ENCODE measurements around the gene TAF10. TPM values are rescaled to one million over a fixed set of nuclear protein-coding genes. Genes with fewer than 3 reads are reported as not detected.

Gene TAF10
- total and polyA plus RNA-seq, 8 donors: 15.8 to 234 (median 157) TPM

DNA sequence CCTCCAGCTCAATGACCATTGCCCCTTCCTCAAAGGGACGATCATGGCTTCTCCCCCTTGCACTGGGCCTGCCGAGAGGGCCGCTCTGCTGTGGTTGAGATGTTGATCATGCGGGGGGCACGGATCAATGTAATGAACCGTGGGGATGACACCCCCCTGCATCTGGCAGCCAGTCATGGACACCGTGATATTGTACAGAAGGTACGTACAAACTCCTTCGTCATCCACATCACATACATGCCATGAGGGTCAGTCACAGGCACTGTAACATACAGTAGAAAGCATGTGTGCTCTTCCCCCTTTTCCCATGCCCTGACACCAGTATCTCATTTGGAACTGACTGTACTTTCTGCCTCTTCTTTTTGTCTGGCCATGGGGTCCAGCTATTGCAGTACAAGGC lies 4.0 kb downstream of the TAF10 start:
- peaks cover 59 to 78% (median 68%) of the 10 kb centered on the region in 4 donors for H3K4me1 ChIP-seq
- 87 to 93% (median 89%) methylated on average over 9 of the region's 9 CpGs for WGBS, 5 donors

DNA sequence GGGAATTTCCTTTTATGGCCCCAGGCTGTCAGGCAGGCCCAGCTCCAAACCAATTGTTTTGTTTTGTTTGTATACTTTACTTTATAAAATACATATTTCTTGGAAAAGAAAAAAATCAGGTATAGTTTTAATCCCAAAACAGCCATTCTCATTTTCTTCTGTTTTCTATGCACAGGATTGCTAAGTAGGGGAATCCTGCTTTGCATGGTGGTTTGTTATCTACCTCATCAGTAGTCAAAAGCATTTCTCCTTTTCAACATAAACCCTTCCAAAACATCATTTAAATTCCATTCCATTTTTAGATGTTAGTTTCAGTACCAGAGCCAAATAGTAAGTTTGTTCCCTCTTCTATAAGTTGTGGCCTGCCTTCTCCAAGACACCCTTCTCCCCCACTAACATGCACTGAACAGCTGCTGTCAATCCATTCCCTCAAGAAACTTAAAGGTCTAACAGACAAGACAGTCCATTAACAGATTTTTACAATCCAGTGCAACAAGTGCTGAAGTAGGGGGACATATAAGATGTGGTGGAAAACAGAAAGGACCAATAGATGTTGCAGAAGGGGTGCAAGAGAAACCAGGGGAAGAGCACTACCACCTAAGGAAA lies 4.7 kb downstream of the TAF10 start:
- intact Hi-C loops (cut with DNase I; ENCODE audit: low total_unique reads): loop anchor here (10.0 kb wide), 1 partner anchor 78 kb away; the partner anchor contains the start of gene MRPL17
- Histone ChIP-seq H3K4me3 (peak overlapping the region in 1 of 4 donors; percentile 31), H3K4me1 (peaks cover 62 to 79% (median 72%) of the 10 kb centered on the region in 4 donors), H3K9me3 (no peaks in the 10 kb centered on the region), H3K36me3 (peaks cover 31 to 40% (median 37%) of the 10 kb centered on the region in 4 donors), H3K27ac (peak overlapping the region; percentile 21 to 100 (median 99)), H3K27me3 (no peaks in the 10 kb centered on the region)
- DNase-seq: peak in 1 of 2 donors; percentile 52
- TF ChIP-seq EP300 (IDR thresholded peaks at IDR 0.05) (no peak), POLR2A (IDR thresholded peaks at IDR 0.05) (no peak), POLR2AphosphoS5 (IDR thresholded peaks at IDR 0.05) (no peak)
- TF ChIP-seq, protein P1, sequence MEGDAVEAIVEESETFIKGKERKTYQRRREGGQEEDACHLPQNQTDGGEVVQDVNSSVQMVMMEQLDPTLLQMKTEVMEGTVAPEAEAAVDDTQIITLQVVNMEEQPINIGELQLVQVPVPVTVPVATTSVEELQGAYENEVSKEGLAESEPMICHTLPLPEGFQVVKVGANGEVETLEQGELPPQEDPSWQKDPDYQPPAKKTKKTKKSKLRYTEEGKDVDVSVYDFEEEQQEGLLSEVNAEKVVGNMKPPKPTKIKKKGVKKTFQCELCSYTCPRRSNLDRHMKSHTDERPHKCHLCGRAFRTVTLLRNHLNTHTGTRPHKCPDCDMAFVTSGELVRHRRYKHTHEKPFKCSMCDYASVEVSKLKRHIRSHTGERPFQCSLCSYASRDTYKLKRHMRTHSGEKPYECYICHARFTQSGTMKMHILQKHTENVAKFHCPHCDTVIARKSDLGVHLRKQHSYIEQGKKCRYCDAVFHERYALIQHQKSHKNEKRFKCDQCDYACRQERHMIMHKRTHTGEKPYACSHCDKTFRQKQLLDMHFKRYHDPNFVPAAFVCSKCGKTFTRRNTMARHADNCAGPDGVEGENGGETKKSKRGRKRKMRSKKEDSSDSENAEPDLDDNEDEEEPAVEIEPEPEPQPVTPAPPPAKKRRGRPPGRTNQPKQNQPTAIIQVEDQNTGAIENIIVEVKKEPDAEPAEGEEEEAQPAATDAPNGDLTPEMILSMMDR (IDR thresholded peaks at IDR 0.05): no peak

More for the DNA sequence above, 4.0 kb downstream of the TAF10 start:
- no peaks in the 10 kb centered on the region for H3K9me3 ChIP-seq
- intact Hi-C loops (cut with DNase I; ENCODE audit: low total_unique reads): loop anchor here (10.0 kb wide), 1 partner anchor 77 kb away; the partner anchor contains the start of gene MRPL17
- no peak for TF ChIP-seq POLR2A (IDR thresholded peaks at IDR 0.05)
- TF ChIP-seq POLR2AphosphoS5 (IDR thresholded peaks at IDR 0.05): peak in 1 of 3 donors; percentile 19
- TF ChIP-seq, protein P1 (IDR thresholded peaks at IDR 0.05): no peak
- peaks cover 31 to 40% (median 37%) of the 10 kb centered on the region in 4 donors for H3K36me3 ChIP-seq
- H3K27me3 ChIP-seq: no peaks in the 10 kb centered on the region
- DNase-seq: peak in 1 of 2 donors; percentile 14
- peak overlapping the region; percentile 16 to 100 (median 99) for H3K27ac ChIP-seq
- H3K4me3 ChIP-seq: no peak overlapping the region

DNA sequence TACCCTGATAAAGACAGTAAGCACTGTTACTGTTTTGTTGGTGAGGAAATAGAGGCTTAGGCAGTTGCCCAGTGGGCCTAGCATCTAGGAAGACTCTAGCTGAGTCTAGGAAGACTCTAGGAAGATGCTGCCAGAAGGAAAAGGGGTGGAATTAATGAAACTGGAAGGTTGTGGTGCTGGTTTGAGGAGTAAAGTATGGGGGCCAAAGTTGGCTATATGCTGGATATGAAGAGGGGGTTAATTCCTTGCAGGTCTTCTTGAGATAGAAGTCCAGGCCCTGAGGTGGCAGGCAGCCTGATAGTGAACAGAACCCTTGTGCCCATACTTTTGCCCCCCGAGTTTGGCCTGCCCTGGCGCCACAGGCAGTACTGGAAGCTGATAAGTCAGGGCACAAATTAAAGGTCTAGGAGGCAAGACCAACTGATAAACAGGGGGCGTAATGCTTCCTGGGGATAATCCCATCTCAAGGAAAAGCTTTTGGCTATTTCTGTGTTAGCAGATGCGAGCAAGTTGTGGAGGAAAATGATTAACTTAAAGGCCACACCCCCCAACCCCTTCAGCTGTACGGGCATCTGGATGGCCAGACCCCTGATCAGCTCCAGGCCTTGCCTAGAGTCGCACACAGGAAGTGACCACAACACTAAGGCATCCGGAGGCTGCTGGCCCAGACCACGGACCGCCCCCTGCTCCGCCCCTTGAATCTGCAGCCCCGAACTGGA lies 5.4 kb downstream of the TAF10 start:
- peaks cover 68 to 85% (median 78%) of the 10 kb centered on the region in 4 donors for H3K4me1 ChIP-seq
- H3K27ac ChIP-seq: peak overlapping the region; percentile 79 to 100 (median 99)
- intact Hi-C loops (cut with DNase I; ENCODE audit: low total_unique reads): loop anchor here (10.0 kb wide), 1 partner anchor 78 kb away; the partner anchor contains the start of gene MRPL17
- peaks cover 31 to 42% (median 38%) of the 10 kb centered on the region in 4 donors for H3K36me3 ChIP-seq
- DNase-seq: peak; percentile 84 to 98
- peak overlapping the region; percentile 21 to 93 (median 52) for H3K4me3 ChIP-seq
- TF ChIP-seq POLR2A (IDR thresholded peaks at IDR 0.05) (peak in 1 of 4 donors; percentile 28), EP300 (IDR thresholded peaks at IDR 0.05) (no peak), POLR2AphosphoS5 (IDR thresholded peaks at IDR 0.05) (peak; percentile 83 to 98 (median 92))
- TF ChIP-seq, protein P1 (IDR thresholded peaks at IDR 0.05): no peak
- 5 to 12% (median 8%) methylated on average over 9 to 11 of the region's 11 CpGs for WGBS, 5 donors
- no peaks in the 10 kb centered on the region for H3K9me3 ChIP-seq
- H3K27me3 ChIP-seq: no peaks in the 10 kb centered on the region

DNA sequence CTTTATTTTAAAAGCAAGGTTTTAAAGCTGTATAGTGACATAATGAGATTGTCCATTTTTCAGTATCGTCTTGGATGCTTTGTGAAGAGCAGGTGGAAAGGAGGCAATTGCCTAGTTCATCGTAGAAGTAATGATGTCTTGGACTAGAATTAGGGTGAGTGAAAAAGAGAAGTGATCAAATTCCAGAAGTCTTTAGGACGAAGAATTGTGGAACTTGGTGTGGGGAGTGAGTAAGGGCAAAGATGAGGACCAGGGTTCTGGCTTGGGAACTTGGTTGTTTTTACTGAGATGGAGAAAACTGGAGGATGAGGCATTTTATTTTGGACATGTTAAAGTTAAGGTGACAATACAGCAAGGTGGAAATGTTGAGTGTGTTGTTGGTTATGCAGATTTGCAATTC lies 7.2 kb downstream of the TAF10 start:
- H3K9me3 ChIP-seq: no peaks in the 10 kb centered on the region
- 12 to 24% (median 18%) methylated on average over 3 of the region's 3 CpGs for WGBS, 5 donors
- intact Hi-C loops (cut with DNase I; ENCODE audit: low total_unique reads): loop anchor here (10.0 kb wide), 1 partner anchor 80 kb away; the partner anchor contains the start of gene MRPL17
- peak overlapping the region; percentile 73 to 96 (median 92) for H3K4me3 ChIP-seq
- TF ChIP-seq, protein P1 (IDR thresholded peaks at IDR 0.05): no peak
- no peak for TF ChIP-seq EP300 (IDR thresholded peaks at IDR 0.05)
- no peak for TF ChIP-seq POLR2A (IDR thresholded peaks at IDR 0.05)
- TF ChIP-seq POLR2AphosphoS5 (IDR thresholded peaks at IDR 0.05): no peak
- H3K27me3 ChIP-seq: no peaks in the 10 kb centered on the region
- DNase-seq: peak in 1 of 2 donors; percentile 2
- H3K36me3 ChIP-seq: peaks cover 35 to 45% (median 42%) of the 10 kb centered on the region in 4 donors
- H3K27ac ChIP-seq: peak overlapping the region in 4 of 5 donors; percentile 97 to 100 (median 99)
- peaks cover 60 to 87% (median 78%) of the 10 kb centered on the region in 4 donors for H3K4me1 ChIP-seq

All from stomach (tissue), 9 donors.